ENCODE results near the gene DGKB.

The DGKB gene

DNA sequence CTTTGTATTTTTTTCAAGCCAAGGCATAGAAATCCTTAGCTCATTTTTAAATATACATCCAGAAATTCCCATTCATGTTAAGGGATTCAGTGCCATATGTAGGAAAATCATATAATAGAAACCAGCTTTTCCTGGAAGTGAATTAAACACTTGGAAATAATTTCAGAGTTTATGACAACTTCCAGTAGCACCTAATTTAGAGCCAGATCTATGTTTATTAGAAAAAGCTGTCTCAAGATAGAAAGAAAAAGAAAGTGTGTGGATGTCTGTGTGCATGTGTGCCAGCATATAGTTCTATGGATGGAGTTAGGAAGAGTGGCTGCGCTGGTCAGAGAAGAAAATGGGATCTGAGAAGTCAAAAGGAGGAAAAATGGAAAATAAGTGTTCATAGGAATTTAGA lies 225.7 kb downstream of the DGKB start:
- no peak for DNase-seq

DNA sequence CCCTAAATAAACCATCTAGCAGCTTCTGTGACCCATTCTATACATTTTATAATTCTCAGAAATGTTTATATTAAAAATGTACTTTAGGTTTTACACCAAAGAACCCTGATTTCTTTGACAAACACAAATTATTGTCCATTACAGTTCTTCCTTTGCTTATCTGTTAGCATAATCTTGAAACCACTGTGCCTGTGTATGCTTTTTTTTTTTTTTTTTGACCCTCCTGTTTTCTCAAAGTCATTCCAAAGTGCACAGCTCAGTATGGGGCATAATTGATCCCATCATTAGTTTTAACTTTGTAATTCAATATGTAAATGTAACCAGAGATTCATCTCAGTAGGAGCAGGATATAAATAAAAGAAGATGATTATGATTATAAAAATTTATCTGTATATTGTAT lies 229.3 kb downstream of the DGKB start:
- DNase-seq, result no peak

DNA sequence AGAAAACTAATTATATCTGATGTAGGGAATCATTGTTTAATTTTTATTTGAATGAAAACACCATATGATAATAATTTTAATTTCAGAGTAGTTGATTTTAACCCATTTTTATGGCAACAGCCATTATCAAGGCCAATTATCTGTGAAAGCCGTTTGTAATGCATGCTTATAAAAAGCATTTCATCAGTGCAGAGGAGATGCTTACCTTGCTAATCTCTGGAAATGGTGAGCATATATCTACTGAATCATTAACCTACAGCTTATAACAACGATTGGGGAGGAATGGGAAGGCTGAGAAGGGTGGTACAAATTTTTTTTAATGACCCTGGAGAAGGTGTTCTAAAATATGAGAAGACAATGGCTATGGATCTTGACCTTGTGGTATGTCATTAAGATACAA lies 235.6 kb downstream of the DGKB start:
- DNase-seq, result no peak

DNA sequence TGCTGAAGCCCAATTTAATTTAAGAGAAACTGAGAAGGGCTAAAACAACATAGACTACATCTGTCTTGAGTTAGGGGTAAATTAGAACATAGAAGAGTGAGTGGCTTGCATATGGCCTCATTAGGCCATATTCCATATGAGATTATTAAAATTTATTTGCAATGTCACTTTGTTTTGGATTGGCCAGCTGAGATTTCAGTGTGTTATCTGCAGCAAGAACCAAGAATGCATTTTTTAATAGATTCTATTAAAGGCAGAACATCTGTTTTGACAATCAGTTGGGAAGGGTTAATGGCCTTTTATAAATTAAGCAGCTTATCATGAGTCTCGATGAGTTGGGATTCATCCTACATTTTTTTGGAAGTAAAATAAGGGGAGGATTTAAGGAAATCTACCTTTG lies 236.2 kb downstream of the DGKB start:
- DNase-seq, result no peak

DNA sequence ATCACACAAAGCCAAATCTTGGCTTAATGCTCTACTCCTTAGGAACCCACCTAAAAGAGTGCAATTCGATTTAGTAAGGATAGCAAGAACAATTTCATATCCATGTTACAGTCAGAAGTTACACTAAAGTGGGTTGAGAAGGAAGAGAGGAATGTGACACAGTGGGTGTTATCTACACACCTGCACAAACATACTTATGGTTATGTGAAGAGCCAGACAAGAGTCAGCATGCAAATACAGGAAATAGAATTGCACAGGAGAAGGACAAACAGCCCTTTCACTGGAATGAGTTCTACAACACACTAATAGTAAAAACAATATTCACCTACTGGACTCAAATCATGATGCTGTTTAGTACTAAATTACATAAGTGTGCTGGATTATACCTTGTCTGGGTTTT lies 262.8 kb downstream of the DGKB start:
- DNase-seq, result no peak

DNA sequence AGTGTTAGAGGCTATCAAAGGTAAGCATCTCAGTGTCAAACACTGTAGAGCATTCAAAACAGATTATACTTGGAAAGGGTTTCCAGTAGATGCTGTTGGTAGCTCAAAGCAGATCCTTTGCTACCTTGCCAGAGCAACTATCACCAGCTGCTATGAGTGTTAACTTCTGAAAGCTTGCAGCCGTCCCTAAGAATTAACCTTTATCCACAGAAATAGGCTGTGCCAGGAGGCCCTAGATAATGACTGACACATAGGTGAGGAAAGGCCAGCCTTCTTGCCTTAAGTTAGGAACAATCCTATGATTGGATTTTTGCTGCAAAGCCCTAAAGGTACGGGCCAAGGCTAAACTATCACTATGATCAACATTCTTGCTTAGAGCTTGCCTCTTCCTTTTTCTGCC lies 263.2 kb downstream of the DGKB start:
- DNase-seq, result no peak

DNA sequence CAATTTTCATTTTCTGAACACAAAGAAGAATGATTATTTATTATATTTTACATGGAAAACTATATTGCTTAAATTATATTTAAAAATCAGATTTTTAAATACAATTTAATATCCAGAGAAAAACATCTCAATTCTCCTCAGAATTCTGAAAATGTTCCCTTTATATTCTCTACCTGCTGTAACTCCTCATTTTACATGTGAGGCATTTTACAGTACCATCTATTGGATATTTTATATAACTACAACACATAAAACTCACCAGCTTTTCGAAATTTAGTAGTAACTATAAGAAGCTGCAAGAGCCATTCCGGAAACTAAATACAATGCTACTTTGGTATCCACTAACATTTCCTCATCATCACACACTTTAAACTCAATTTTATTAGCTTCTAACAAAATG lies 264.6 kb downstream of the DGKB start:
- no peak for DNase-seq

DNA sequence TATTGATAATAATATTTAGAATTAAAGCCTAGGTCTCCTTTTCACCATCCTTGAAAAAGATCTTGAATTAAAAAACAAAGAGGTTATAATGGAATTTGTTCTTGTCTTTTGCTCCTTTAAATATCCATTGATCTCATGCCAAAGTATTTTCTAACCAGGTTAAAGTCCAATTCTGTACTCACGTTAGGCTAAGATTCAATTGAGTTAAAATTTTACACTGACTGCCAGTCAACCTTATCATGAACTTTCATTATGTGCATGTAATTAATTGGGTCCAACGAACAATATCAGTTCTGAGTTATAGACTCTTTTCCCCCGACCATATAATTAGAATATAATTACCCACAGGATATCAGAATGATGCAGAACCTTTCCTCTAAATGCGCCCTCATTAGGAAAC lies 266.6 kb downstream of the DGKB start:
- DNase-seq, result no peak

DNA sequence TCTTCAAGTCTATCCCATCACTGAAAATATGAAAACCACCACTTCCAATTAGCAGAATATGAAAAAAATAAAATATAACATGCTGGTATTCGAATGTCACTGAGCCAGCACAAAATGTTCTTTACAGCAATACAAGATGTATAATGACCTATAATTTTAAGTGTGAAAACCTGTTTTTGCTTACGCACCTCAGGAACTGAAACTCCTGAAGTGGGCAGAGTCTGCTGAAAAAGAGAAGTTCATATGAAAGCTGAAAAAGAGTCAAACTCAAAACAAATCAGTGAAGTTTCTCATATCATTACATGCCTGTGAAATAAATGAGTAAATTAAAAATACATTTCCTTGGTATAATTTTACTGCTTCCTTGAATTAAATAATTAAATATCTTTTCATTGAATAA lies 272.5 kb downstream of the DGKB start:
- no peak for DNase-seq

DNA sequence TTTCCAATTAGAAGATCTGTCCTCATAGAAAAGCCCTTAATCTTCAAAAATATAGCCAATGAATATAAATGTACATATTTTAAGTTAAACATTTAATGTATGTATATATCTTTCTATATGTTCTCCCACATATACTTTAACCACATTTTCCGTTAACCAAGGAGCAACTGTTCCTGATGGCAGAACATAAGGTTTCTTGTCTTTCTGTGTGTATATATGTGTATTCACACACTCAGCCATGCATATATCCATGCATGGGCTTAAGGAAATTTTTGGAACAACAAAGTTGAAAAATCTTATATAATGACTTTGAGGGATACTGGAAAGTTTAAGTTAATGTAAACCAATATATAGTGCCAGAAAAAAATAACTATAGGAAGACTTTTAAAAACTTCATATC lies 274.0 kb downstream of the DGKB start:
- no peak for DNase-seq

DNA sequence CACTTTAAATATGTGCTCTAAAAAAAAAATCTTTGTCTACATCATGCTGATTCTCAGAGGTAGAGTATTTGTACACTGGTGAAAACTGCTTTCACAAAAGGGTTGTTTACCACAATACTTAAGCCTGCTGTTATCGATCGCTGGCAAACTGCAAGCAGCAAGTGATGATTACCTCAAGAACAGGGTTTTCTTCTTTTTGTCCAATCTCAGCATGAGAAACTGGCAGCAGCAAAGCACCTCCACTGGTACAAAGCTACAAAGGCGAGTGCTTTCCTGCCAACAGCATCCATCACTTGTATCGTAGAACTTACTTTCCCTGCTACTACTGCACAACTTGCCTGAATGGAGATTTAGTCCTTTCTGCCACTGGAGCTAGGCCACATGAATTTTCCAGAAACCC lies 276.5 kb downstream of the DGKB start:
- no peak for DNase-seq

DNA sequence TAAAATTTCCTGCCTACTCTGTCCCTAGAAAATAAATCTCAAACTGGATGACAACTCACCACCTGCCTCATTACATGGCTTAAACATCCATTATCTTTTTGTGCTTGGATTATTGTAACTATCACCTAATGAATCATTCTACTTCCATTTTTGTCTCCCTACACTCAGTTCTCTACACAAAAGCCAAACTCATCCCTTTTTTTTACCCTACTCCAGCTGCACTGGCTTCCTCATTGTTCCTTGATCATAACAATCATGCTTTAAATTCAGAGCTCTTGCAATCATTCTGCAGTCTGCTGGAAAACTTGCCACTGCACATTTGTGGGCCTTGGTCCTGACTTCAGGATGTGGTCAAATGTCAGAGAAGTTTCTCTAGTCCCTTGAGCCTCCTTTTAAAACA lies 280.0 kb downstream of the DGKB start:
- DNase-seq, result no peak

DNA sequence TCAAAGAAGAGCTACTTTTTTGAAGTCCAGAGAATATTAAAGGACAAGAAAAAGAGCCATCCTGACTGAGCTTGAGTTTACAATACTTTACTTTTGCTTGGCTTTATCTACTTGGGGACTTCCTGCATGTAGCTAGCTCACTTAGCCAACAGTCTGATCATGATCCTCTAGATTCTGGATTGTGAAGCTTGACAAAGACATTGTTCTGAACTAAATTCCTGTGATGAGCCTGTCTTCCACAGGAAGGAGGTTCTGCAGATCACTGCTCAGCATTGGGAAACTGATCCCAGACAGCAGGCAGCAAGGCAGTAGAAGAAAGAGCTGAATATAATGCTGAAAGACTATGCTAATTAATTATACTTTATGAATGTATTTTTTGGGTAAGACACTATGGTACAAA lies 296.4 kb downstream of the DGKB start:
- no peak for DNase-seq

DNA sequence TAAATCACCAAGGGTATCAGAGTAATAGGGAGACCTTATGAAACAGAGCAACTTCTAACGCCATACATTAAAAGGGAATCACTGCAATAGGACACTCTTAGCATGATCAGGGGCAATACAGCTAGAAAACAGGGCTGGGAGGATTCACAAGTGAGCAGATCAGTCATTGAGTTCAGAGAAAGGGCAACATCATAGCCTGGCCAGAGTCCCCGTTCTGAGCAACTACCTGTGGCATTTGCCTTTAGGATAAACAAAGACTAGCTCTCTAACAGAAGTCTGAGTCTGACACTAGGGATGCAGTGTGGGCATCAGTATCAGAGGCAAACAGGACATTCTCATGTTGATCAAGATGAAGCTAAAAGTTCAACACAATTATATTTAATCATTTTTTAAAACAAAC lies 297.9 kb downstream of the DGKB start:
- no peak for DNase-seq

DNA sequence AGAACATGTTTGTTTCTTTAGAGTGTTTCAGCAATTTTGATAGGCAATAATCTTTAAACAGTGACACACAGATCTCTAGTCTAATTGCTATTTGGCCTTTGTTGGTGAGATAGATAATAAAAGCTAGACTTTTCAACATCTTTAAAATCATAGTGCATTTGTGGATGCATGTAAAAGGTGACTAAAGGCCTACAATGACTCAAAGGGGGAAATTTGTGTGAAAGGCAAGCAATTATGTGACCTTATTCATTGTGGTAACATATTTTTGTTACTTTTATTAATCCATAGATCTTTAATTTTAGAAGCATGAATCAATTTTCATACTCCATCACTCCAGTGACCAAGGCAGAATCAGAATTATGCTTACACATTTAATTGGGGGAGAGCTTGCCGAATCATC lies 299.7 kb downstream of the DGKB start:
- DNase-seq, result no peak

DNA sequence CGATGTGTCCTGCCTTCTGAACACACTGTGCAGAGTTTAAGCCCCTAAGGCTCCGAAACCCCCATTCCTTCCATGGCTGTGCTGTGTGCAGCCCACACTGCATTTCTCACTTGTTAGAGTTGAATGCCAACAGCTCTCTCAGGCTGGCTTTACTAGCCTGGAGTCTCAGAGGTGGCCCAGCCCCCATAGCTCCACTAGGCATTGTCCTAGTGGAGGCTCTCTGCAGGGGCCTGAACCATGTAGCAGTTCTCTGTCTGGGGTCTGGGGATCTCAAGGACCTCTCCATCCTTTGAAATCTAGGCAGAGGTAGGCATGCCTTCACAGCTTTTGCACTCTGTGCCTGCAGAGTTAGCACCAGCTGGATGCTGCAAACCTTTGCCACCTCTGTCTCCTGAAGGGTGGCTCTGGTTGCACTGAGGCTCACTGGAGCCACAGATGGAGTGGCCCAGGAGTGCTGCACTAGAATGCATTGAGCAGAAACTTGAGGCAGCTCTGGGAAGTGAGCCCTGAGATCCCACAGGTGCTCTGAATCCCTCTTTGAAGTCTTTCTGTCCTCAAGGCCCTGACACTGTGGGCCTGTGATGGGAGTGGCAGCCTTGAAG lies 301.7 kb downstream of the DGKB start:
- DNase-seq, result no peak

DNA sequence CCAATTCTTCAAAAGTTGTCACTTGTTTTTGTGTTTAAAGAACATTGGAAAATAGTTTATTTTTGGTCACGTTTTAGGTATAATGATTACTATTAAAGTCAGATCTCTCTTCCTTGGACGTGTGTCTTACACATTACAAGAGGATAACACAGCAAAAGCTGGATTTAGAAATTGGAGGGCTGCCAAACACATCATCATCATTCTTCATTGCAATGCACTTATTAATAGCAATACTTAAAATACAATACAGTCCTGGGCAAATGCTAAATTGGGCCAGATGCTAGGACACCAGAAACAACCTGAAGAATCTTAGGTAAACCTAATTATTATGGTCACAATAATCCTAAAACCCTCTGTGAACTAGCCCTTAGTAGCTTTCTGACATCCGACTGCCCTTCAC lies 303.6 kb downstream of the DGKB start:
- DNase-seq, result no peak

DNA sequence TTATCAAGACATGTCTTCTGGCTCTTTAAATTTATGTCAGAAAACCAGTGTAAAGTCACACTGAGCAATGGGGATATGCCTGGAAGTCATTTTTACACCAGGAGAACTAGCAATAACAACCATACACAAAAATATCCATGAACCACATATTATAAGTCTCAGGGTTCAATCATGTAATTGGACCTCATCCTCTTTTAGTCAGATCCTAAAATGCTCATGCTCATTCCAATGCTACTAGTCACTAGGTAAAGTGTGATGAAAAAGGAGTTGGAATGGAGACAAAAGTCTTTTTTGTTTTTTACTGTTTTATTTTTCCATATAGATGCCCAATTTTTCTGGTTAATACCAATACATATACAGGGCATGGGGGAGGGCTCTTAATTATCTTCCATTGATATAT lies 306.1 kb downstream of the DGKB start:
- DNase-seq, result no peak

DNA sequence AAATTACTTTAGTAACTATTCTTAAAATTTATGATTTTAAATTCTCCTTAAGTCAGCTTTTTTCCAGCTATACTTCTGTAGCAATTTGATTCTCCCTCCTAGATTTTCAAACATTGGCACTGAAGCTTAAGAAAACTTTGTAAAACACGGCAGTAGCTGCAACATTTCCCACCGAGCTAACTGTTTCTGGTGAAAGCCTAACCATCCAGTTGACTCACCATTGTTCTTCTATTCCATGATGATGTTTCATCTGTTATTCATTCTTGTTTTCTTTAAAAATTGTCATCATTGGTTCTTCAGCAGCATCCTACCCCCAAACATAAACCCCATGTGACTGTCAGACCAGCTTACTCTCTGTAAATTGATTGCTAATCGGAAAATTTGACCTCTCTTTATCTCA lies 312.3 kb downstream of the DGKB start:
- no peak for DNase-seq

DNA sequence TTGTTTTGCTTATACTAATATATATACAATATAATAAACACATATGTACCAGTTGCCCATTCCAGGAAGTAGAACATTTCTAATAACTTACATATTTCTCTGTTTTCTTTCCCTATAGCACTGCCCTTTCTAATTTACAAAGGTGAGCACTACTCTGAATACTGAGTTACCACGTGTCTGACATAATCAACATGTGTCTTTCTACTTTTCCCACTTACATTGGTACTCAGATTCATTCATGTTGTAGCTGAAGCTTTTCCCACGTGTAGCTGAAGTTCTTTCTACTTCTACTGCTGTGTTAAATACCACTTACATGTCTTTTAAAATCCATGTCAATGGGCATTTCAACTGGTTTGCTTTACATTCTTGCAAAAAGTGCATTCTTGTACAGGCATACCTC lies 317.3 kb downstream of the DGKB start:
- DNase-seq, result no peak

DNA sequence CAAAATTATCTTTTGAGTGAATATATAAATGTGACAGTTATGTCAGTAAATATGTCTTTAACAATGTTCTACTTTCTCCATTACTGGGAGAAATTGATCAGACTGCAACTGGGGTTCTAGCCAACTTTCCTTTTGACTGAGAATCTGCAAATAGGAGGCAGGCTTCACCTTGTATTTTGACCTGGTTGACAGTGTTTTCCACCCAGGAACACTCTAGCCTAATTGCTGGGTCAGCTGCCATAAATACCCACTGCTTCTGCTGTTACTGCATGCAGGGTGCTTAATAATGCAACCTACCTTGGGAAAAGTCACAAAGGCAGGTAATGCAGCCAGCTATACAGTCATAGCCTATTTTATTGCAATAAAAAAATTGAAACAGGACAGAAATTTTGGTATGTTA lies 319.0 kb downstream of the DGKB start:
- DNase-seq, result no peak

DNA sequence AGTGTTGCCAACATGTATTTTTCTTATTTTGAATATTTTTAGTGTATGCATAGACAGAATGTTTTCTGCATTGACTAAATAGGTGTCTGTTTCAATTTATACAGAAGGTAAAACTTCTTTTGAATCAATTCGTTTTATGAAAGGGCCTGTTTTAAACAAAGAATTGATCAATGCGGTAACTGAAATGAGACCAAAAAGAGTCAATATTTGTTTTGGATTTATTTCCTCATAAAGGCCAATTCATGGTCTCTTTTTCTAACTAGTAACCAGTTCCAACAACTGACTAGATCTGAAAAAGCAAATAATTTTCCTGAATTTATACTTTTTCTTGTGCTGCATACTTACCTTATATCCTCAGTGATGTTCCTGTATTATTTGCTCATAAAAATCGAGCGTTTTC lies 320.5 kb downstream of the DGKB start:
- DNase-seq, result no peak

DNA sequence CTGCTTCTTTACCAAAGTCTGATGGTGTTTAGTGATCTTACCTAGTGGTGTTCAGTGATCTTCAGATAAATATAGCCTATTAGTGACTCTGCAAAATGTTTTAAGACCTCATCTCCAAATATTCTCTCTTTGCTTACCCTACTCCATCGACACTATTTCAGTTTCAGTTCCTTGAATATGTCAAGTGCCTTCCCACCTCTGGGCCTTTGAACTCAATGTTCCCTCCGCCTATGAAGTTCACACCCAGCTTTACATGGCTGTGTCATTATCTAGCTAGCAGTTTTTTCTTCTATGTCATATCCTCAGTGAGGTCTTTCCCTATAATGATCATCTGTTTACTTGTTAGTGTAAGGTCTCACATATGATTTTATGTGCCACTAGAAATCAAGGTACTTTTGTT lies 322.6 kb downstream of the DGKB start:
- DNase-seq, result no peak

DNA sequence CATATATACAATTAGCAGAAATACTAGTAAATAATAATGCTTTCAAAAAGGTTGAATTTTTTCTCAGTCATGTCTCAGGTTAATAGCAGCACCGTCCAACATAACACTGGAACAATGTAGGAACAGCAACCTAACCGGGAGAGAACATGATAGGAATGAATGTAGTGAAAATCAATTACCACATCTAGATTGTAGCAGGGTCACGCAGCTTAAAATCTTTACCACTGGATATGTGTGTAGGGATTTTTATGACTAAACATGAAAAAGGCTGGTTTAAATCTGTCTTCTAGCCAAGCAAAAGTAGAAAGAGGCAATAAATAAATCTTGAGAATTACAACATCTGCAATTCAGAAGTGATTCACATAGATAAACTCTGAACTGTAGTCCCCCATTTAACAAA lies 326.0 kb downstream of the DGKB start:
- DNase-seq, result no peak

DNA sequence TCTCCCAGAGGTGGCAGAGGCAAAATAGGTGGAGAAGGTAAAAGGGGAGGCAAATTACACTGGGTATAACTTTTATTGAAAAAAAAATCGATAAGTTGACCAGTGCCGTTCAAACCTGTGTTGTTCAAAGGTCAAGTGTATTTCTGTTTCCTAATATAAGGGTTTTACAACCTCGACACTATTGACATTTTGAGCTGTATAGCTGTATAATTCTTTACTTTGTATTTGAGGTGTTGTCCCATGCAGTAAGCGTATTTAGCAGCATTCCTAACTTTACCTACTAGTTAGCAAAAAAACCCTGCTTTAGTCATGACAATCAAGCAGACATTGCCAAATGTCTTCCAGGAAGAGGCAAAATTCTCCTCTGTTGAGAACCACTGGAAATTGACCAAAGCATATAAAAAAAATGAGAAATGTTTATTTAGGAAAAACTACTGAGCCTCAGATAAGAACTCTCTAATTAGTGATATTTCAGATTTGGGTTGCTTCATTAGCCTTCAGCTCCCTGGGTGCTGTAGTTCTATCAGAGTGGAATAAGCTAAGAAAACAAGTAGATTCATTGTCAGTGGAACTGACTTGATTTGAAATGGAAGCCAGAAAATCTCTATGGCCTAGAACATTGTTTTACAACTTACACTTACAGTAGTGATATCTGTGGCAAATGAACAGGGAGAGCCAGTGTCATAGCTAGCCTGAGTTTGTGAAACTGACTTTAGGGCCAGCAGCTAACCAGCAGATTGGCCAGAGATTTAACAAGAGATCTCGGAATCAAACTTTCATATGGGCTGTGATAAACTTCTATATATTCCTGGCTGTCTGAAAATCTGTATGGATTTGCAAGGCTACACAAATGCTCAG lies 331.6 kb downstream of the DGKB start:
- DNase-seq, result no peak

Measured in stimulated activated CD4-positive, alpha-beta T cell treated with anti-CD3 and anti-CD28 coated beads, Interleukin-12 subunit alpha, Interleukin-12 subunit beta, amount 100 ng/mL, for 4 hours (primary cell).